PC-9 (cell line): ENCODE results near the gene MMAB. TPM values are rescaled to one million over a fixed set of nuclear protein-coding genes. Genes with fewer than 3 reads are reported as not detected.

Experiments used
- Bru-seq: library from RNA; stranded (reverse); fragments of 400-500 nt; gene quantifications from one replicate; lab custom pipeline; 2021; lab: Mats Ljungman, UMichigan
- BruChase-seq, 2 experiments: library from RNA; stranded (reverse); fragments of 400-500 nt; gene quantifications; one replicate each; lab custom pipeline; 2021; lab: Mats Ljungman, UMichigan
- BruUV-seq: library from RNA; stranded (reverse); fragments of 400-500 nt; replicated peaks from 2 replicates; lab custom pipeline; 2021; lab: Mats Ljungman, UMichigan
- CTCF ChIA-PET: fragments of 300-600 bp; sonication (Branson Sonifier 250); formaldehyde crosslinking; loops from one replicate; lab custom pipeline; 2022; ENCODE audit warnings: antibody characterized with exemption; lab: Charles Lee
- POLR2A ChIA-PET: fragments of 300-600 bp; sonication (Branson Sonifier 250); formaldehyde crosslinking; loops from one replicate; lab custom pipeline; 2022; ENCODE audit warnings: antibody characterized with exemption; ENCODE audit not compliant: unreplicated experiment; lab: Charles Lee
- DNase-seq, 2 experiments: peaks; one replicate each; pipeline versions ENCODE4 v3.0.0 to v3.0.0-alpha.2; 2015 to 2022; ENCODE audit warnings: mixed read lengths in 1 of 2
- H2AFZ ChIP-seq: fragments of 200-600 bp; sonication (generic); 2 replicates; pipeline ENCODE4 v1.8.1; 2017; ENCODE audit warnings: antibody characterized with exemption
- H3F3A ChIP-seq: fragments of 200-600 bp; sonication (generic); 2 replicates; pipeline ENCODE4 v1.8.1; 2017; ENCODE audit warnings: antibody characterized with exemption, mild to moderate bottlenecking, low read depth; ENCODE audit not compliant: insufficient read depth
- H3K27ac ChIP-seq: fragments of 200-600 bp; sonication (generic); 2 replicates; pipeline ENCODE4 v1.6.1; 2016; ENCODE audit warnings: mixed run types
- H3K27me3 ChIP-seq: fragments of 200-600 bp; sonication (generic); 2 replicates; pipeline ENCODE4 v1.6.1; 2016; ENCODE audit warnings: low read depth, mixed run types; ENCODE audit not compliant: insufficient read depth
- H3K36me3 ChIP-seq: fragments of 200-600 bp; sonication (generic); 2 replicates; pipeline ENCODE4 v1.6.1; 2016; ENCODE audit warnings: low read depth, mixed run types
- H3K4me1 ChIP-seq: fragments of 200-600 bp; sonication (generic); replicated peaks from 2 replicates; pipeline ENCODE4 v1.6.1; 2016; ENCODE audit warnings: mixed run types; ENCODE audit not compliant: insufficient read depth
- H3K4me2 ChIP-seq: fragments of 200-600 bp; sonication (generic); 2 replicates; pipeline ENCODE4 v1.6.1; 2017; ENCODE audit warnings: mixed run types
- H3K4me3 ChIP-seq: fragments of 200-600 bp; sonication (generic); 2 replicates; pipeline ENCODE4 v1.6.1; 2016; ENCODE audit warnings: mixed run types
- H3K79me2 ChIP-seq: fragments of 200-600 bp; sonication (generic); 2 replicates; pipeline ENCODE4 v1.6.1; 2017; ENCODE audit warnings: low read depth, mixed run types
- H3K9me2 ChIP-seq: fragments of 200-600 bp; sonication (generic); 2 replicates; pipeline ENCODE4 v1.8.1; 2017; ENCODE audit warnings: mild to moderate bottlenecking; ENCODE audit not compliant: insufficient read depth
- H3K9me3 ChIP-seq: fragments of 200-600 bp; sonication (generic); 2 replicates; pipeline ENCODE4 v1.8.1; 2016; ENCODE audit warnings: low read depth; ENCODE audit not compliant: insufficient read depth
- H4K20me1 ChIP-seq: fragments of 200-600 bp; sonication (generic); 2 replicates; pipeline ENCODE4 v1.8.1; 2017; ENCODE audit not compliant: insufficient read depth
- EZH2 ChIP-seq: fragments of 200-600 bp; sonication (generic); IDR thresholded peaks from 2 replicates; pipeline ENCODE4 v1.8.0; 2017; ENCODE audit warnings: antibody characterized with exemption, low read depth
- intact Hi-C: fragments of 100-400 bp; cut with micrococcal nuclease; formaldehyde crosslinking; loops from one replicate; pipeline ENCODE4 v1.10.0; 2022; ENCODE audit not compliant: unreplicated experiment
- long read RNA-seq: library from polyadenylated mRNA; stranded (forward); transcript quantifications from one replicate; pipeline ENCODE4 v2.0.0, GENCODE V29; 2022
- total RNA-seq: library from RNA; stranded (reverse); gene quantifications from 2 replicates; pipeline ENCODE4 v1.2.3, GENCODE V29; 2021
- TF ChIP-seq, protein P1 (sequence below): fragments of 200-600 bp; sonication (generic); conservative IDR thresholded peaks from 2 replicates; pipeline ENCODE4 v1.6.1; 2017; ENCODE audit warnings: mixed run types, antibody characterized with exemption, mild to moderate bottlenecking, moderate library complexity

MMAB gene
- total RNA-seq (52.8 and 84.3 TPM in 2 replicates), Bru-seq, nascent RNA (percentile 70 among the genes with signal in this experiment), BruChase-seq, experiment 1, labeled RNA remaining after a 2-hour chase (percentile 61 among the genes with signal in this experiment), BruChase-seq, experiment 2, labeled RNA remaining after a 6-hour chase (percentile 72 among the genes with signal in this experiment)
- long read RNA-seq, full-length matches to known transcripts: 100 of 111 reads
- long read RNA-seq, partial matches to known transcripts: 1 of 111 reads
- long read RNA-seq, other reads (novel, unspliced or antisense): 10 of 111 reads

- peak within 1 kb of the TSS; percentile 99 for H3K4me2 ChIP-seq
- H3F3A ChIP-seq: no peaks in the 10 kb centered on the region
- ChIA-PET CTCF (interaction anchor here (0.8 to 1.2 kb wide), 3 partner anchors 24 to 200 kb away, joined by 3 to 4 read pairs (median 3); no protein-coding TSS in a partner anchor), POLR2A (interaction anchor here (0.5 to 1.7 kb wide), 10 partner anchors 9 to 770 kb away, joined by 3 to 11 read pairs (median 5); no protein-coding TSS in a partner anchor)
- peak; percentile 99 for DNase-seq
- TSS peak; percentile 70 for BruUV-seq
- H3K79me2 ChIP-seq: peaks cover 17% of the 10 kb centered on the region
- peak within 1 kb of the TSS; percentile 55 for H3K27ac ChIP-seq
- peak within 1 kb of the TSS; percentile 88 for H2AFZ ChIP-seq
- H3K9me2 ChIP-seq: no peaks in the 10 kb centered on the region
- intact Hi-C loops: no loop called here
- no peaks in the 10 kb centered on the region; the same call in 1 of the 2 replicates for H4K20me1 ChIP-seq
- no peaks in the 10 kb centered on the region for H3K9me3 ChIP-seq
- no peaks in the 10 kb centered on the region for H3K27me3 ChIP-seq
- H3K4me1 ChIP-seq: peaks cover 16% of the 10 kb centered on the region
- H3K4me3 ChIP-seq: peak within 1 kb of the TSS; percentile 80
- TF ChIP-seq, protein P1, sequence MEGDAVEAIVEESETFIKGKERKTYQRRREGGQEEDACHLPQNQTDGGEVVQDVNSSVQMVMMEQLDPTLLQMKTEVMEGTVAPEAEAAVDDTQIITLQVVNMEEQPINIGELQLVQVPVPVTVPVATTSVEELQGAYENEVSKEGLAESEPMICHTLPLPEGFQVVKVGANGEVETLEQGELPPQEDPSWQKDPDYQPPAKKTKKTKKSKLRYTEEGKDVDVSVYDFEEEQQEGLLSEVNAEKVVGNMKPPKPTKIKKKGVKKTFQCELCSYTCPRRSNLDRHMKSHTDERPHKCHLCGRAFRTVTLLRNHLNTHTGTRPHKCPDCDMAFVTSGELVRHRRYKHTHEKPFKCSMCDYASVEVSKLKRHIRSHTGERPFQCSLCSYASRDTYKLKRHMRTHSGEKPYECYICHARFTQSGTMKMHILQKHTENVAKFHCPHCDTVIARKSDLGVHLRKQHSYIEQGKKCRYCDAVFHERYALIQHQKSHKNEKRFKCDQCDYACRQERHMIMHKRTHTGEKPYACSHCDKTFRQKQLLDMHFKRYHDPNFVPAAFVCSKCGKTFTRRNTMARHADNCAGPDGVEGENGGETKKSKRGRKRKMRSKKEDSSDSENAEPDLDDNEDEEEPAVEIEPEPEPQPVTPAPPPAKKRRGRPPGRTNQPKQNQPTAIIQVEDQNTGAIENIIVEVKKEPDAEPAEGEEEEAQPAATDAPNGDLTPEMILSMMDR: no peak
- no peak for TF ChIP-seq EZH2
- H3K36me3 ChIP-seq: 0 out of 2 replicates have a peak, but pooled peaks cover 7% of the 10 kb centered on the region
Measured at GRCh38 chr12:109573029-109573913, at the start of gene MMAB, which contains the start of gene MVK. Gene MMAB (minus strand): TSS chr12:109573504. CDS start chr12:109573480, 24 bp downstream. Gene MVK (plus strand): TSS chr12:109573794. CDS start chr12:109574823, 1,029 bp downstream.

GRCh38 chr12:109621901-109622364 is 48.6 kb upstream of the MMAB start:
- H3K9me2 ChIP-seq: no peaks in the 10 kb centered on the region

More at GRCh38 chr12:109621901-109622364, 48.6 kb upstream of the MMAB start:
- POLR2A ChIA-PET: interaction anchor here (0.5 kb wide), 1 partner anchor 112 kb away, joined by 4 read pairs; no protein-coding TSS in a partner anchor
- Histone ChIP-seq H3F3A (no peaks in the 10 kb centered on the region), H3K36me3 (no peaks in the 10 kb centered on the region), H3K79me2 (no peaks in the 10 kb centered on the region), H3K4me3 (no peak overlapping the region), H3K27ac (no peak overlapping the region), H4K20me1 (no peaks in the 10 kb centered on the region), H2AFZ (no peak overlapping the region), H3K4me2 (no peak overlapping the region), H3K27me3 (peaks cover 67% of the 10 kb centered on the region), H3K4me1 (no peaks in the 10 kb centered on the region), H3K9me3 (no peaks in the 10 kb centered on the region)
- CTCF ChIA-PET: no interaction called here
- no TSS peak for BruUV-seq
- TF ChIP-seq EZH2: no peak
- TF ChIP-seq, protein P1: no peak
- DNase-seq: no peak
- intact Hi-C loops: no loop called here
